NCI-H2171 treated with DMSO at 0.1 percent for 48 hours (cell line): ENCODE results near the gene HOXA9.

Source experiments
- DNase-seq: peaks from one replicate; lab custom pipeline; 2025; lab: John Stamatoyannopoulos, UW

Gene HOXA9

DNA sequence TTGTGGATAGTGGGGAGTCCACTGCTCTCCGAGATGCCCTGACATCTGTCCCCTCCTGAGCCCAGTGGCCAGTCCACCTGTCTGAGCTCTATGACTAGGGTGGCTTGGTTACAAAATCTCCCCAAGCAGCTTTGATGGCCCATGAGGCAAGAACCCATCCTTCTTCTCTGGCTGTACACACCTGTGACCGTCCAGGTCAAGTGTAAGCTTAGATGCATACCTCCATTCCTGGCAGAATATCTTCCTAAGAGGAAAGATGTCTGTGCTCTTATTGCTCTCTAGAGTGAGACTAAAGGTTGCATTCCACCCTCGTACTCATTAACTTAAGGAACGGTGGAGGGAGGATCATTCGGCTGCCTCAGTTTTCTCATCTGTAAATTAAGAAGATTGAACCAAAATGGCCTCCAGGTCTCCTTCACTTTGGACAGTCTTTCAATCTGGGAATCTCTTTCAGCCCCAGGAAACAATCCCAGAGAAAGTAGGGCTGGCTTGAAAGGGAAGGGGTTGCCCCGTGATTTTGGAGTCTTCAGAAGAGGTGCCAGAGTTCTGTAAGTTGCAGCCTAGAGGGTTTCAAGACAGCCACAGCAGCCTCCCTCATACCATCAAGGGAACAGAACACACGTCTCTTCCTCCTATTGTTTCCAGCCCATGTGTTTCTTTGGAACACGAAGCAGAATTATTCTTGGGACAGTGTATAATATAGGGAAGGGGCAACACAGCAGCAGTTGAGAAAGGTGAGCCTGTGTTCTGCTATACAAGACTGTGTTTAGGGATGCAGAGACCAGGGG is 40.2 kb downstream of the HOXA9 start:
- no peak for DNase-seq

DNA sequence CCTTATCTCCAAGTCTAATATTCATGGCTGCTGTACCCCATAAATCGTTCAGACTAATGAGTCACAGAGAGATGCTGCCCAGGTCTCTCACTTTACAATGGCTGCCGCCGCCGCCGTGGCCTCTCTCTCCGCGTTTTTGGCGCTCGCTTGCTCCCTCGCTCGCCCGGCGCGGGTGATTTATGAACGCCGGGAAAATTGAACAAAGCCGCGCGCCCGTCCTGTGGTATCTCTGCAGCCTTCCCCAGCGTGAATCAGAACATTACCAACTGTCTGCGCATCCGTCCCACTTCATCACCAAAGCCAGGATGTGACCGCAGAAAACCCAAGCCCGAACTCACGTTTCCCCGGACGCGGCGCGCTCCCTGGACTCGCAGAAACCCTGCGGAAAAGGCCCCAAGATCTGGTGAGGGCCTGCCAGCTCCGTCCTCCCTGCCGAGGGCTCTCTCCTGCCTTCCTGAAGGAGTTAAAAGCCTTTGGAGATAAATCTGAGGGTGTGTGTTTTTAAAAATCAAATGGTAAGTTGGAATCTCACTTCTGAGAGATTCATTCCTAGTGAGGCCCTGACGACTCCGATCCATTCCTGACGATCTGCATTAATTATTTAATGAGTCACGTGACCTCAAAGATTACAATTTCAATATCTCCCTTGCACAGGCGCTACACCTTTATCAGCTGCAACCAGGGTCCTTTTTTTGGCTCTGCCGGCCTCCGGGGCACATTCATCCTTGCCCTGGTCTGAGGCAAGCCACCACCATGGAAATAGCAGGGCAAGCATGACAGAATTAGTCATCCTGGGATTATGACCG is 41.0 kb downstream of the HOXA9 start:
- no peak for DNase-seq

DNA sequence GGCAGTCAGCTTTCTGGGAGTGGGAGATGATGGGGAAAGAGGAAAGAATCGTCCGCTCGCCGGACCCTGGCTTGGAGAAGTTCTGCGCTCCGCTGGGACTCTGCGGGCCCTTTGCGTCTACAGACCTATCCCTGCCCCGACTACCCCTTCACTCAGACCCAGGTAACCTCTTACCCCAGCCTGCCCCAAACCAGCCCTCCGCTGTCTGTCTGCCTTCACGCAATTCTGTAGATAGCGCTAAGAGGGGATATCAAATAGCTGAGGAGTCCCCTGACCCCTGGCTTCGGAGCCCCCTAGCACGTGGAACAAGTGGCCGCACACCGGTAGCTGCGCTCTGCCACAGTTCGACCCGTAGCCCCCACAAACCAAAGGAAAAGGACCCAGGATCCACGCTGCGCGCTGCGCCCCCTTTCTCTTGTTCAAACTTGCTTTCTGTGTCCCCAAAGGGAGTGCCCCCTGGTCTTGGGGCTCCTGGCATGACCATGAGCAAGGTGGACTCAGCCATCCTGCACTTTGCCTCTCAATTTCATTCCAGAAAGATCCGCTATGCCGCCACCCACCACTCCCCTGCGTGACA is 41.8 kb downstream of the HOXA9 start:
- DNase-seq = no peak

DNA sequence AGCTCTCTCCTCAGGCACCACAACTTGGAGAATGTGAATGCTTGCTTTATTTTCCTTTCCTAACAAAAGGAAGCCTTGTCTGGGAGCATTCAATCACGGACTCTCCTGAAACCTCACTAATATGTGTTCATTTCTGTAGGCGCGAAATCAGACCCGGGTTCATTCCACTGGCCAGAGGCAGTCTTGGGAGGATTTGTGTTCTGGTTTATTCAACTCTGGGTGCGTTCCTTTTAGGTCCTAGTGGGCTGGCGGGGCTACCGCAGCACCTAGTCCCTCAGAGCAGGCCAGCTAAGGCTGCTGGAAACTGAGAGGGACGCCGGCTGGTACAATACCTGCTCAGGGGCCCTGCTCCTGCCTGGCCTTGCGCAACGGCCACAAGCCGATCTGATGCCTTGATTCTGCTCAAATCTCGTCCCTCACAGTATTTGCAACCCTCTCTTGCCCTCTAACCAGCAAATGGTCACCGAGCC is 42.3 kb downstream of the HOXA9 start:
- no peak for DNase-seq

DNA sequence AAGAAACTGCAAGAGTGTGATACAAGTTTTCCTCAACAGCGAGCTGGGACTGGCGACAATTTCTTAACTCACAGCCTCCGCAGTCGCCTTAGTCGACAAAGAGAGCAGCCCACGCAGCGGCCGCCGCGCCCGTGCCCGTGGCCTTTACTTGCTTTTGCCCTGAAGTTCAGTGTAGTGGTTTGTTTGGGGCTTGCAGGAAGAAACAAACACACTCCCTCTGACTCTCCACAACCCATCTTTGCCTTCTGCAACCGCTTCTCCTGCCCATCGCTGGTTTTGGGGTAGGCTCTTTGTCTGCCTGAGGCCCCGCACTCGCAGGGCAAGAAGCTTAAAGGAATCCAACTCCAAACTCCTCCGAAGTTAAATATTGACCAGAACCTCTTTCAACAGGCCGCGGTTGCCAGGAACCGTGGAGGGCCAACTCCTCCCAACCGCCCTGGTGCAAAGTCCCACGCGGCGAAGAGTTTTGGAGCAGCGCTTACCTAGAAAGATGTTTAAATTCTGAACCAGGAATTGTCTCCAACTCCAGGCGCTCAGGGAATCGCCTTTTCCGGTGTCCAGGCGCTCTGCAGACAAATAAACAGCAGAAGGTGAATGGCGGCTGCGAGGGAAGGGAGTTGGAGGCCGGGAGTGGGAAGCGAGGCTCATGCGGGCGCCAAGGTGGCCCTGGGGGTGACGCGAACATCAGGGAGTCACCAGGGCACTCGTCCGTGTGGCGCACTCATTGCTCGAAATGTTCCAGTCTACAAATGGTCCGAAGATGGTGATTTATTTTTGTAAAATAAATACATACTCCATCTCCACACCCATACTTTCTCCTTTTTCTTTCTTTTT is 43.0 kb downstream of the HOXA9 start:
- no peak for DNase-seq

DNA sequence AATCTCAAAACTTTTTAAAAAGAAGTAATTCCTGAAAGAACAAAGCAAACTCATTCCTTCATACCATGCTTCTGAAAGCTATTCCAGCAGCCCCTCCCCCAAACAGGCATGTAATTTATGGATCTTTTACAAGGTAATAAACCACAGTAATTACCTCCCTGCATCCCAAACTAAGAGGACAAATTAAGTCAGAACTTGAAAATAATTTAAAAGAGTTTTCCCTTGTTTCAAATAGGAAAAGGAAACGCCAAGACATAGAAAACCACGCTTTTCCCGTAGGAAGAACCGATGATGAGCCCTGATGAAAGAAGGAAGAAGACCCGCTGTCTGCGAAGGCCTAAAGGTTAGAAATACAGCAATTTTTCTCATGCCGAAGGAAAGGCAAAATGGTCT is 43.7 kb downstream of the HOXA9 start:
- no peak for DNase-seq

DNA sequence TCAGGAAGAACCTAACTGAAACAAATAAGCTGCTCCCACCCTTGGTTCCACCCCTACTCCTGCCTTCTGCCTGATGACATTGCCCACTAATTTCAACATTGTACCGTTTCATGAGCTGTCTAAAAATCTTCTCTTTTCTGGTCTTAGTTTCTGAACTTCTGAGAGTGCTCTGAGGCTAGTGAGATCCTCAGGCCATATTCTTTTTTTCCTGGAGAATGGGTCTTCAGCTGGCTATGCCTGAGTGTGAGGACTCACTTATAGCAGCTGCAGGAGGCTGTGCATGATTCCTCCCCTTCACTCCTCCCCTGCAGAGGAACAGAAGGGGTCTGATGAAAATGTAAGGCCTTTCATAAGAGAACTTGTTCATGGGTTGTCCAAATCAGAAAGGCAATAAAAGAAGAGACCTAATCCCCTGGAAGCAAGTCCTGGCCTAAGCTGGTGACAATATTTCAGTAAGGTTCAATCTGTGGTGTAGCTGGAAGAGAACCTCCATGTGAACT is 45.9 kb downstream of the HOXA9 start:
- DNase-seq = no peak

DNA sequence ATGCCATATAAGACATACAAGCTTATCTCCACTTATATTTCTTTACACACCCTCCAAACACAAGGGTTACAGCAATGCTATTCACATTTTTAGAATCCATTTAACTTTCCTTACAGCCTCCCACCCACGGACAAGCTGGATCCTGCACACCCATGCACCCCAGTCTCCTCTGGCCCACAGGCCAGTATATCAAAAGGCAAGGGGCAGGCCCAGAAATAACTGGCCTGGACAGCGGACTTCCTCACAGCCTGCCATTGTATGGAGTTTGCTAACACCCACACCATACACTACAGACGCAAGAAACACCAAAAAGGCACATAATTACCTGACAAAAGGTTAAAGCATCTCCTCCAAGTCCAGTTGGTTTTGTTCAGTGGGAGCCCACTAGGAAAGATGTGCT is 46.8 kb downstream of the HOXA9 start:
- DNase-seq = no peak

DNA sequence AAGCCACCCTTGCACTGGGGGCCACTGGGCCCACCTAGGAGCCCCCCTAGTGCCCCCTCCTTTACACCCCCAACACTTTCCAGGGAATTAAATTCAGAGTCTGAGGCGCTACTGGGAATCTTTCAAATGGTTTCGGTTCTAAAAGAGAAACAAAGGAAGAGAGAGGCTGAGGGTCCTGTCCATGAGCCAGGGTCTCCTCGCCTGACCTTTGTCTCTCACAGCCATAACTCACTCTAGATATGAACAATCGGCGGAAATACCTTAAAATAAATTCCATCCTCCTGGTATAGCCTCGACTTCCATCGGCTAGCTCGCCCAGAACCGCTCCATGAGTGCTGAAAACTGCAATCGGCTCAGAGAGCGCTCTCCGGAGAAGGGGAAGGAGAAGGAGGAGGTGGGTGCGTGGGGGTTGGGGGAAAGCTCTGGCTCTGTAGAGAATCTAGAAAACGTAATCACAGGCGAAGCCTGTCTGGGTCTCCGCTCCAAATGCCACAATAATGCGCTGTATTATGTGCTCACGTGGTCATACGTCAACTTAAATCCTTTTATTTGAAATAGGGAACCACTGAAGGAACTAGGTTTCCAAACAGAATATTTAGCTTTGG is 47.3 kb downstream of the HOXA9 start:
- DNase-seq = no peak

DNA sequence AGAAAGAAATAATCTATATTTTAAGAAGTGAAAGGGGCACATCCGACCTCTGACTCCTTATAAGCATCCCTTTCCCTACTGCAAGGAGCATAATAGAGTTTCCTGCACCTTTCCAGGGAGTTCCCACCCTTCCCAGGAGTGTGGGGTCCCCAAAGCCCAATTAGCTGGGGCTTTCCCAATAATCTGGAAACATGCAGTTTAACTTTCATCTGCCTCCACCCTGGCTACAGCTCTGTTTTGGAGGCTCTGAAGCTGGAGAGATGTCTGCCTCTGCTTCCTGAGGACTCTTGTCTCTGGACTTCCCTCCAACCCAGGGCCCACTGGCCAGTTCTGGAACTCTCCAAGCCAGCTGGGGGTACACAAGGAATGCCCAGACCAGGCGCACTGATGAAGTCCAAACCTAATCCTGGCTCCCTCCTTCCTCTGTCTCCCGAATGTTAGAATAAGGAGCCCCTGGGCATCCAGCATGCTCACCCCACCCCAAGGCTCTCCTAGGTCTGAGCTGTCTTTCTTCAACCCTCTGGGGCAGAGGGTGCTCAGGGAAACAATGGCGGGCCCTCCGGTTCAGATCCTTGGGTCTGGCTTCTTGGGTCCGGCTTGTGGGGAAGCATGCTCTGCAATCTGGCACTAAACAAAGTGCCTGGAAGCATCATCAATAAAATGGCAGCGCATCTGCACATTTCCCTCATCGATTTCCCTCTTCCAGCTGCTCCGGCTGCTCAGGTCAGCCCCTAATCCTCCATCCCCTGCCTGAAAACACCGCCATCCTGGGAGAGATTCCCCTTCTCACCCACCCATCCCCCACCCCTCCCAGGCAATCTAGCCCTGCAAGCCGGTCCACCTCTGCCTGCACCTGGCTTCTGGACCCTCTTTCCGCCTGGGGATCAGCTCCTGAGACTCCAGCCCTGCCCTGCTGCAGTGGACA is 48.1 kb downstream of the HOXA9 start:
- no peak for DNase-seq

DNA sequence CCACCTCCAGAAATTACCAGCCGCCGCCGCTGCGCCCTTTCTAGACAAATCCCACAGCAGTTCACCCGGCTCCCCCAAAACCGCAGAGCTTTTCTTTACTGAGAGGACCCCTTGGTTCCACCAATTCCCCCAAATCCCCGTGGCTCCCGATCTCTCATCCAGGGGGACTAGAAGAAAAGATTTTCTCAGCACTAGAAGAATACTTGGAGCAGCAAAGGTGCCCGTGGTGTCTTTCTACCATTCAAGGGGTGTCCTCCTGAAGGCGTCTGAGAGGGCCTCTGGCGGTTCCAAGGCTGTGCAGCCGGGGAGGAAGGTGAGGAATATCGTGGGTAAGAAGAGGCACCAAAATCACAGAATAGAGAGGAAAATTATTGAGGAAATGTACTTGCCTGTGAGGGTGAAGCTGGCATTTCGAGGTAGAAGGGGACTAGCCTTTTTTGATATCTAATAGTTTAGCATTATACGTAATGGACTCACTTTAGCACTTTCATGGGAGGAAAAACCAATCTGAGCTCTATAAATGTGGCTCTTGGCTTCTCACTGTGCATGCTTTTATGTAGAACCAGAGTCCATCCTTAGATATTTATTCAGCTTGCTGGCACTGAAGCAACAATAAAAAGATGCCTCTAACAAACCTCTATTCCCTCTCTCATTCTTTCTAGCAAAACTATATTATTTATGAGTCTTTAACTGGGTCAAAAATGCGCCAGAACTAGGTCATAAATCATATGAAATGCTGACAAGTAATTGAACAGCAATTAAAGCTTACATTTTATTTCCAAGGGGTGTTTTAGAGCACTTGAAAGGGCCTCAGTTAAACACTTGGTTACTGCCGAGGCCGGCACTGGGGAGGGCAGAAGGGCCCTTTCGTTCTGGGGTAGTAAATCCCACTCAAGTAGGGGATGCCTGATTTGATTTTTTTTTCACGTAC is 49.0 kb downstream of the HOXA9 start:
- DNase-seq = no peak

DNA sequence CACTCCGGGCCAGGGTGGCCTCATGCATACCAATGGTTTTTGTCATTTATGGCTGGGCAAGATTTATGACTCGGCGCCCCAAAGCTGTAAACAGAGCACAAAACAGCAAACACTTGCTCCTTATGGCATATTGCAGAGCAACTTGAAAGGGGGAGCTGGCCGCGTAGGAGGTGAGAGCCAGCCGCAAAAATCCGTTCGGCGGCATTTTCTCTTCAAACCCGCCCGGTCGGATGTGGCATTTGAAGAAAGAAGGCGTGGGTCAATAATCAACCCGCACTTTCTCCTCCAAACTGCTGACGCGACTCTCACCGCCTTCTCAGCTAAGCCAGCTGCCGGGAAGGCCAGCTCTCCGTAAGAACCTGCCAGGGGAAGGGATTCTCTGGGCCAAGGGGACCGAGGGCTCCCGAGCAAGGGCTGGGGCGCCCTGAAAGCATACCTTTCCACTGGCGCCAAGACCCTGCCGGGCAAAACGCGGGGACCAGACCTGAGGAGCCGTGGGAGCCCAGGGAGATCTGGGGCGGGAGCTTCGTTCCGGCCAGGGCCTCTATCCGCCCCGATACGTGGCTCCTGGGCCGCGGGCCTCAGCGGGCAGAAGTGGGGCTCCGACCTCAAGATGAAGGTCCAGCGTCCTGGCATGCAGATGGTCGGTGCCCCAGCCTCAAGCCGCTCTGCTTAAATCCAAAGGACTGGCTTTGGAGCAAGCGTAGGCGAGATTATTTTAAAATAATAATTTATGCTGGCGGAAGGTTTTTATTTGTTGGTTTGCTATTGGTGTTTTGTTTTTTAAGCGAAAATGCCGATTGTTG is 49.9 kb downstream of the HOXA9 start:
- no peak for DNase-seq

DNA sequence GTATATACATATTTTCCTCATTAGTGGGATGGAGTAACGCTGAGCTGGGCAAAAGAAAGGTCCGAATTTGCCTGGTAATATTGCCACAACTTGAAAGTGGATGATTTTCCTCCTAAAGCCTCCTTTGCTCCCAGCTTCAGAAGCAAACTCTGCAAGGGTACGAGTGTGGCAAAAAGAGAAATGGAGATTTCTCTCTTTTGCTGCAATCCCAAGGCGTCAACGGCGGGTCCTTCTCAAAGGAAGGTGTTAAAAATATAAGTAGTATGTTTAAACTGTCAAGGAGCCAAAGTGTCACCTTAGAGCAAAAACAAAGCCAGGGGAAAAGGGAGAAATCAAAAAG is 50.5 kb downstream of the HOXA9 start:
- DNase-seq = no peak

DNA sequence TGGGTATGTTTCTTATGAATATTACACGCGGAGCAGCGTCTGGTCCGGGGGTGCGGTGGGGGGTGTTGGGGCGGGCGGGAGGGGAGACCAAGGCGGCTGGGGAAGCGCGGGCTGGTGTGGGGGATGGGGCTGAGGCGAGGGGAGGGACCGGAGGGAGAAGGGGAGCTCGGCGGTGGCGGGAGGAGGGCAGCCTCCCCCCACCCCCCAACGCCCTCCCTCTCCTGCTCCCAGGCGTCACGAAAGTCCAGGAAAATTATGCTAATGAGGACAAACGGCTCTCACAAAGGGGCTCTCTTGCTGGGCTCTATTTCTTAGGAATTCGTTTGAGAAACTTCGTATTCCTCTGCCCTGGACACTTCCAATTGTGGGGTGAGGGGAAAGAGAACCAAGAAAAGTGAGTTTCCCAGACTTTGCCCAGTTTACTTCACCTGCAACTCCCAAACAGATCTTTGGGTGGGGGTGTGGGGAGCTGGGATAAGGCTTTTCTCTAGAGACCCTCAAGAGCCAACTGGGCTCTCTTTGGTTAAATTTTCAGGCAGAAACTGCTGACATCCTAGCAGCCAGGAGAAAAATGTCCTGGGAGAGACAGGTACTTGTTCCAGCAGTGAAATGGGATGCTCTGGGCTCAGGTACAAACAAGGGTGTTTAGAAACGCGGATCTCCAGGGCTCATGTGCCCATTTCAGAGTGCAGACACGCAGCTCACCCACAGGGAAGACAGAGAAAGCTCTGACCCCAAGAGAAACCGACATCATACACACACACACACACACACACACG is 51.2 kb downstream of the HOXA9 start:
- no peak for DNase-seq

DNA sequence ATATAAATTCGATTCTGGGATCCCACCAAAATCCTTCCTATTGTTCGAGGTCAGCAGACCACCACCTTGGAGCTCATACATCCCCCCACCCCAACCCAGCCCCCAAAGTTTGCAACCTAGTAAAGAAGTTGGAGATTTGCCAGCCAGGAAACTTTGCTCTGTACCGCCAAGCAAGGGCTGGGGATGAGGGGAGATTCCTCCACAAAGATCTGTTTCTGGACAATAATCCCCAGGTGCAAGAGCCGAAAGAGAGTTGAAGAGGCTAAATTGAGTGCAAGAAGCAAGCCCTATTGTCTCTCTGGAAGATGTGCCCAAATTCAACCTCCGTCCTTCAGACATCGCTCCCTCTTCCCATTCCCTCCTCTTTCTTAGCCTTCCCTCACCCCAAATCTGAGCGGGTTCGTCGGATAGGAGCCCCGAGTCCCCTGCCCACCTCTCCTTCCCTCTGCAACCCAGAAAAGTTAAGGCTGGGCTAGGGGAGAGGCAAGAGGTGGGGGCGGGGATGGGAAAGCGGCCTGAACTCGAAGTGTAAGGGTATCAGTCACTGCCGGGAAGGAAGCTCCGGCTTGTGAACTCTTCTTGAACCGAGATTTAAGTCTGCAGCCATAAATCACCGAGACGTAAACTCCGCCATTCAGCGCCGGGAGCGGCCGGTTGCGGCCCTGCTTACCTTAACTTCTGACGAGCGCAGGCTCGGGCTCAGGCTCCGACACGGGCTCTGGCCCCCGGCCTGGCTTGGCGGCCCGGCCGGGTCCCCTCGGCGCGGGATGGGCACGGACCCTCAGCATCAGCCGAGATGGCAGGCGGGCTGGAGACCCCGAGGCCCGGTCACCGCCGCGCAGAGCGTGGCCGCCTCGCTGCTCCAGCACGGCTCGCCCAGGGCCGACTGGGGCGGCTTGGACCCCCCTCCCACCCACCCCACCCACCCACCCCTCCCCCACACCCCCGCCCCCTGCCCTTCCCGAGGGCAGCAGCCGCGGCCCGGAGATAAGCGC is 52.1 kb downstream of the HOXA9 start:
- no peak for DNase-seq
